ENCODE measurements around the gene SERPINA6.

DNA sequence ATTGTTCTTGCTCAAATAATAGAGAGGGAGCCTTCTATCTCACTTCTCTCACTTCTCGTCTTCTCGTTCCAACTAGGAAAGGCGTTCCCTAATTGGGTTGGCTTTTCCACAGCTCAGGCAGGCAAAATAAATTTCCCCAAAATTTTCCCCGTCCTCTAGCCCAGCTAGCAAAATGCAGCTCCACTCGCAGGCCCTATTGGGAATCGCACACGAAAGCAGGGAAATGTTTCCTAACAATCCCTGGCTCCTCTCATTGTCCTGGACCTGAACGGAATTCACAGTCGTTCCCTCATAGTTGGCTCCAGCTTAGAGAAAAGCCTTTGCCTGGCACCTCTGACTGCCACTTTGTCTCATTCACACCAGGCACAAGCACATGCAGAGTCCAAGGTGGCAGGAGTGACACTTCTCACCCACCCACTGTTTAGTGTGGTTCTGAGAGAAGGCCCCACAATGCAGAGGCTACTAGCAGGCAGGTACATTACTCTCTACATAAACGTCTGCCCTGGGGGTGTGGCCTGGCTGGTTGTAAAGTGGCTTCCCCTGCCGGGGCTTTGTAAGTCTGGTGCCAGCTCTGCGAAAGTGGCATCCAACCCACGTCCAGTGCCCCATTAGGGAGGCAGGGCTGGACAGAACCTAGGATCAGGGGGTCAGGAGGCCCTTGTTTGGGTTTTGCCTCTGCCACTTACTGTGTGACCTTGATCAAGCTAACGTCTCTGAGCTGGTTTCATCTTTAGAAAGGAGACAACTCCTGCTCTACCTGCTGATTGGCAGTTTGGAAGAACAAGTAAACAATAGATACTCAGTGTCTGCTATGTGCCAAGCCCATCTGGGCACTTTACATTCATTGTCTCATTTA is 34.3 kb downstream of the SERPINA6 start:
- TF ChIP-seq CTCF (IDR thresholded peaks at IDR 0.05) (no peak), POLR2A (IDR thresholded peaks at IDR 0.05) (no peak)

All from thyroid gland (tissue), 4 donors.